Neuronal stem cell (in vitro differentiated cells): ENCODE measurements around the gene THAP6.
"Not testable (repeated sequence)": the region's sequence is repeated elsewhere in the genome, so short reads cannot be mapped to it uniquely, and the experiment has no call there.

ENCODE experiments used
- DNase-seq: peaks from one replicate; pipeline ENCODE4 v3.0.0-alpha.2; 2013; ENCODE audit warnings: low spot score
- H2AFZ ChIP-seq: one replicate; pipeline ENCODE4 v1.6.1; 2013; ENCODE audit warnings: mild to moderate bottlenecking, low read length, inconsistent platforms
- H2AK5ac ChIP-seq: 2 replicates; pipeline ENCODE4 v1.6.1; 2013; ENCODE audit warnings: low read depth, mild to moderate bottlenecking, inconsistent platforms, low read length, moderate library complexity, mixed read lengths
- H2BK120ac ChIP-seq: 2 replicates; pipeline ENCODE4 v1.6.1; 2013; ENCODE audit warnings: low read depth, mild to moderate bottlenecking, inconsistent platforms, low read length, moderate library complexity, mixed read lengths
- H2BK12ac ChIP-seq: one replicate; pipeline ENCODE4 v1.6.1; 2013; ENCODE audit warnings: low read length, inconsistent platforms
- H2BK15ac ChIP-seq: 2 replicates; pipeline ENCODE4 v1.6.1; 2013; ENCODE audit warnings: mild to moderate bottlenecking, low read length, inconsistent platforms, mixed read lengths
- H2BK5ac ChIP-seq: one replicate; pipeline ENCODE4 v1.6.1; 2013; ENCODE audit warnings: inconsistent platforms, mild to moderate bottlenecking, low read length, moderate library complexity
- H3K14ac ChIP-seq: one replicate; pipeline ENCODE4 v1.6.1; 2013; ENCODE audit warnings: low read length, inconsistent platforms
- H3K18ac ChIP-seq: 2 replicates; pipeline ENCODE4 v1.6.1; 2013; ENCODE audit warnings: low read length, inconsistent platforms
- H3K23ac ChIP-seq: 2 replicates; pipeline ENCODE4 v1.6.1; 2013; ENCODE audit warnings: low read depth, mild to moderate bottlenecking, mixed read lengths, low read length, inconsistent platforms; ENCODE audit not compliant: poor library complexity
- H3K27ac ChIP-seq: replicated peaks from 3 replicates; pipeline ENCODE4 v1.5.1; 2013; ENCODE audit warnings: low read length, inconsistent platforms
- H3K27me3 ChIP-seq, 3 experiments: 2 replicates each; pipeline ENCODE4 v1.6.1; 2013; ENCODE audit warnings: low read length in 3 of 3, mild to moderate bottlenecking in 2 of 3, inconsistent platforms in 1 of 3, low read depth in 1 of 3, mixed read lengths in 1 of 3, moderate library complexity in 1 of 3; ENCODE audit not compliant: control insufficient read depth in 3 of 3, insufficient read depth in 3 of 3
- H3K36me3 ChIP-seq, 2 donors: replicated peaks in 1 of 2; 2 replicates each; pipeline ENCODE4 v1.6.1; 2013; ENCODE audit warnings: low read length in 2 of 2; ENCODE audit not compliant: control insufficient read depth in 2 of 2, insufficient read depth in 2 of 2
- H3K4ac ChIP-seq: 2 replicates; pipeline ENCODE4 v1.6.1; 2013; ENCODE audit warnings: inconsistent platforms, mild to moderate bottlenecking, low read length, moderate library complexity
- H3K4me1 ChIP-seq, 2 donors: 1 replicate in 1 of 2; 2 replicates in 1 of 2; pipeline ENCODE4 v1.6.1; 2013; ENCODE audit warnings: low read length in 2 of 2, low read depth in 1 of 2; ENCODE audit not compliant: control insufficient read depth in 2 of 2, insufficient read depth in 1 of 2
- H3K4me2 ChIP-seq: one replicate; pipeline ENCODE4 v1.6.1; 2013; ENCODE audit warnings: mild to moderate bottlenecking, low read length, inconsistent platforms; ENCODE audit not compliant: insufficient read depth, poor library complexity, severe bottlenecking
- H3K4me3 ChIP-seq, 2 donors: 2 replicates each; pipeline ENCODE4 v1.5.1; 2013; ENCODE audit warnings: low read length in 2 of 2, mild to moderate bottlenecking in 2 of 2, inconsistent platforms in 1 of 2, moderate library complexity in 1 of 2
- H3K79me1 ChIP-seq: one replicate; pipeline ENCODE4 v1.6.1; 2013; ENCODE audit warnings: low read depth, mild to moderate bottlenecking, inconsistent platforms, low read length, moderate library complexity
- H3K9ac ChIP-seq: one replicate; pipeline ENCODE4 v1.6.1; 2013; ENCODE audit warnings: mild to moderate bottlenecking, low read depth, low read length, inconsistent platforms; ENCODE audit not compliant: poor library complexity
- H3K9me3 ChIP-seq, 2 donors: replicated peaks in 1 of 2; 2 replicates each; pipeline versions ENCODE3 to v1.6.1; 2013; ENCODE audit warnings: low read length in 2 of 2, mild to moderate bottlenecking in 2 of 2, inconsistent platforms in 1 of 2, low read depth in 1 of 2, mixed read lengths in 1 of 2, moderate library complexity in 1 of 2; ENCODE audit not compliant: control insufficient read depth in 2 of 2, insufficient read depth in 1 of 2
- H4K8ac ChIP-seq: one replicate; pipeline ENCODE4 v1.6.1; 2013; ENCODE audit warnings: low read depth, mild to moderate bottlenecking, inconsistent platforms, low read length, moderate library complexity
- H4K91ac ChIP-seq: one replicate; pipeline ENCODE4 v1.6.1; 2013; ENCODE audit warnings: low read length, low read depth, mild to moderate bottlenecking, inconsistent platforms; ENCODE audit not compliant: poor library complexity
- WGBS, 2 donors: extraction: QIAGEN DNeasy Blood & Tissue Kit; methylation state at CpG; one replicate each; pipeline ENCODE4 v1.1.7; 2013; ENCODE audit warnings: missing lambda C conversion rate in 2 of 2, mixed read lengths in 1 of 2; ENCODE audit not compliant: insufficient read length in 2 of 2, insufficient replicate concordance in 1 of 2; ENCODE audit errors: extremely low coverage in 2 of 2; 5-methylcytosine and 5-hydroxymethylcytosine counted together

The THAP6 gene

GRCh38 chr4:75530556-75531322 lies 16.5 kb downstream of the THAP6 start:
- Histone ChIP-seq H3K79me1 (peaks cover 3% of the 10 kb centered on the region), H2BK15ac (no peak overlapping the region), H3K9me3 (peaks cover 7 to 9% of the 10 kb centered on the region in 2 donors), H2BK12ac (no peak overlapping the region), H4K91ac (no peak overlapping the region), H3K14ac (no peak overlapping the region), H3K23ac (no peak overlapping the region), H2BK120ac (no peak overlapping the region), H3K9ac (no peak overlapping the region), H4K8ac (no peak overlapping the region), H3K4me2 (no peak overlapping the region), H2AK5ac (no peak overlapping the region), H3K18ac (no peak overlapping the region), H3K27ac (no peak overlapping the region), H3K36me3 (peaks cover 15 to 75% of the 10 kb centered on the region in 2 donors), H3K27me3 (no peaks in the 10 kb centered on the region), H3K4me3 (no peak overlapping the region), H2AFZ (no peak overlapping the region), H3K4ac (no peak overlapping the region), H2BK5ac (no peak overlapping the region), H3K4me1 (no peaks in the 10 kb centered on the region)
- WGBS, 2 donors: no CpG with 5 or more reads among the region's 2 CpGs
- DNase-seq: no peak

GRCh38 chr4:75531536-75532143 lies 17.4 kb downstream of the THAP6 start:
- not testable (repeated sequence) for H3K9me3 ChIP-seq, H3K4me3 ChIP-seq, H3K27me3 ChIP-seq, H3K9ac ChIP-seq, H3K14ac ChIP-seq, H2BK5ac ChIP-seq, H3K4me2 ChIP-seq, H2BK12ac ChIP-seq, H2AFZ ChIP-seq, H2AK5ac ChIP-seq, H3K27ac ChIP-seq, H4K8ac ChIP-seq, H4K91ac ChIP-seq, H3K79me1 ChIP-seq, H3K4me1 ChIP-seq, H3K18ac ChIP-seq, H2BK120ac ChIP-seq, H3K23ac ChIP-seq, H3K4ac ChIP-seq, H2BK15ac ChIP-seq, DNase-seq
- H3K36me3 ChIP-seq: peaks cover 15 to 66% of the 10 kb centered on the region in 2 donors
- no CpG with 5 or more reads among the region's 7 CpGs for WGBS, 2 donors

- not testable (repeated sequence) for H3K27me3 ChIP-seq, H3K23ac ChIP-seq, H4K8ac ChIP-seq, H2BK15ac ChIP-seq, H2AFZ ChIP-seq, H3K4ac ChIP-seq, H3K9ac ChIP-seq, H3K18ac ChIP-seq, H2BK120ac ChIP-seq, H3K4me1 ChIP-seq, H2AK5ac ChIP-seq, H2BK12ac ChIP-seq, H2BK5ac ChIP-seq, H3K4me2 ChIP-seq, H3K4me3 ChIP-seq, H3K79me1 ChIP-seq, DNase-seq, H3K27ac ChIP-seq, H3K9me3 ChIP-seq, H4K91ac ChIP-seq, H3K14ac ChIP-seq
- no CpG with 5 or more reads among the region's 4 CpGs for WGBS, 2 donors
- peaks cover 15 to 52% of the 10 kb centered on the region in 2 donors for H3K36me3 ChIP-seq
Measured at GRCh38 chr4:75533339-75533887, 19.1 kb downstream of the THAP6 start.

GRCh38 chr4:75533926-75534325 lies 19.7 kb downstream of the THAP6 start:
- H2AFZ ChIP-seq, H3K14ac ChIP-seq, H3K23ac ChIP-seq, DNase-seq, H3K9ac ChIP-seq, H4K91ac ChIP-seq, H2BK5ac ChIP-seq, H4K8ac ChIP-seq, H3K27ac ChIP-seq, H2BK120ac ChIP-seq, H2BK12ac ChIP-seq, H3K9me3 ChIP-seq, H3K18ac ChIP-seq, H2BK15ac ChIP-seq, H3K4me1 ChIP-seq, H3K4me3 ChIP-seq, H3K79me1 ChIP-seq, H2AK5ac ChIP-seq, H3K4ac ChIP-seq, H3K27me3 ChIP-seq, H3K4me2 ChIP-seq: not testable (repeated sequence)
- peaks cover 15 to 50% of the 10 kb centered on the region in 2 donors for H3K36me3 ChIP-seq
